Activated T-cell treated with anti-CD3 and anti-CD28 coated beads, Interleukin-2, amount 50 U/mL, for 72 hours (primary cell): ENCODE measurements around the gene OSGIN1. TPM values are rescaled to one million over a fixed set of nuclear protein-coding genes. Genes with fewer than 3 reads are reported as not detected.

Source experiments
- ATAC-seq, 2 donors: fragments of 150-1000 bp; cut with Tn5 transposase; replicated peaks in 1 of 2; 2 replicates each; pipeline ENCODE4 v1.10.0; 2021; ENCODE audit warnings: moderate library complexity in 2 of 2, mild to moderate bottlenecking in 1 of 2
- DNase-seq, 2 donors: peaks; one replicate each; pipeline ENCODE4 v3.0.0; 2021 to 2022; ENCODE audit warnings: mixed read lengths in 1 of 2
- H3K27ac Mint-ChIP-seq: one replicate; pipeline ENCODE4 v1.8.0; 2022; ENCODE audit warnings: mild to moderate bottlenecking, moderate library complexity, mixed read lengths
- H3K27me3 Mint-ChIP-seq: one replicate; pipeline ENCODE4 v1.8.0; 2022; ENCODE audit warnings: low read depth, mixed read lengths
- H3K36me3 Mint-ChIP-seq, 2 donors: one replicate each; pipeline ENCODE4 v1.8.0; 2022; ENCODE audit warnings: mixed read lengths in 2 of 2, mild to moderate bottlenecking in 1 of 2; ENCODE audit not compliant: insufficient read depth in 2 of 2
- H3K4me1 Mint-ChIP-seq: one replicate; pipeline ENCODE4 v1.8.0; 2022; ENCODE audit warnings: low read depth, mixed read lengths
- H3K4me3 Mint-ChIP-seq, 2 donors: one replicate each; pipeline ENCODE4 v1.8.0; 2022; ENCODE audit warnings: mild to moderate bottlenecking in 2 of 2, mixed read lengths in 2 of 2, moderate library complexity in 2 of 2
- H3K9me3 Mint-ChIP-seq, 2 donors: one replicate each; pipeline ENCODE4 v1.8.0; 2022; ENCODE audit warnings: mixed read lengths in 2 of 2
- total RNA-seq, 2 donors: library from RNA; stranded (reverse); gene quantifications; one replicate each; pipeline ENCODE4 v1.2.3, GENCODE V29; 2022

Gene OSGIN1
- total RNA-seq, 2 donors from 2014 or later, result 0.67 to 2.4 TPM

- Mint-ChIP-seq H3K27me3 (no peaks in the 10 kb centered on the region), H3K4me1 (no peaks in the 10 kb centered on the region), H3K4me3 (no peak overlapping the region), H3K27ac (no peak overlapping the region), H3K36me3 (no peaks in the 10 kb centered on the region), H3K9me3 (no peaks in the 10 kb centered on the region)
- DNase-seq (no peak), ATAC-seq (no peak)
These were observed 21.5 kb upstream of the OSGIN1 start for GRCh38 chr16:83931556-83931955.

- ATAC-seq (no peak), DNase-seq (no peak)
- Mint-ChIP-seq H3K4me1 (no peaks in the 10 kb centered on the region), H3K9me3 (no peaks in the 10 kb centered on the region), H3K4me3 (no peak overlapping the region), H3K27ac (no peak overlapping the region), H3K36me3 (no peaks in the 10 kb centered on the region), H3K27me3 (no peaks in the 10 kb centered on the region)
These were observed 20.7 kb upstream of the OSGIN1 start for GRCh38 chr16:83932304-83932703.

DNA sequence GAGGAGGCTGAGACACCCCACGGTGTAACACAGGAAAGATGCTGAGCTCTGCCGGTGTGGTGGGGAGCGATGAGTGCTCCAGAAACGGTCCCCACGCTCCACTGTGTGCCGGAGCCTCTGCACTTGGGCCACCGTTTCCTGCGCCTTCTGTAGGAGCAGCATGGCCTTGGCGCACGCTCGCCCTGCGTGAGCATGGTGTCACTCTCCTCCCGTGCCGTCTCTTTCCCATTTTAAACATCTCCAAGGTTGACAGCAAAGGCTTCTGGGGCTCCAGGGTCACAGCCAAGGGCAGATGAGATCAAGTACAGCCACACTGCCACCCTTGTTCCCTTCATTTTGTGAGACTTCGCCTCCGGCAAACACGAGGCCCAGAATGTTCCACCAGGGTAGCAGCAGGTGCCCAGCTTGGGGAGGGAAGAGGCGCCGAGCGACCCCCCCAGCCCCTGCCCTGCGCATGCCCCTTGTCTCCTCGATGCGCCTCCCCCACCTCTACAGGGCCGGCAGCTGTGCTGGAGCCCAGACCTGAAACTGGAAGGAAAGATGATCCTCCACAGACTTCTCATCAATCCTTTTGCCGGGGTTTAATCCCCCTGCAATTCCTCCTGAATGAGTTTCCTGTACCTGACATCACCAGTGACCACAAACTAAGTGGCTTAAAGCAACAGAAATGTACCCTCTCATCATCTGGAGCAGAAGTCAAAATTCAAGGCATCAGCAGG lies 19.9 kb upstream of the OSGIN1 start:
- Mint-ChIP-seq H3K4me1 (no peaks in the 10 kb centered on the region), H3K4me3 (no peak overlapping the region), H3K27me3 (no peaks in the 10 kb centered on the region), H3K27ac (no peak overlapping the region), H3K9me3 (no peaks in the 10 kb centered on the region), H3K36me3 (no peaks in the 10 kb centered on the region)
- no peak for DNase-seq
- ATAC-seq, result no peak

DNA sequence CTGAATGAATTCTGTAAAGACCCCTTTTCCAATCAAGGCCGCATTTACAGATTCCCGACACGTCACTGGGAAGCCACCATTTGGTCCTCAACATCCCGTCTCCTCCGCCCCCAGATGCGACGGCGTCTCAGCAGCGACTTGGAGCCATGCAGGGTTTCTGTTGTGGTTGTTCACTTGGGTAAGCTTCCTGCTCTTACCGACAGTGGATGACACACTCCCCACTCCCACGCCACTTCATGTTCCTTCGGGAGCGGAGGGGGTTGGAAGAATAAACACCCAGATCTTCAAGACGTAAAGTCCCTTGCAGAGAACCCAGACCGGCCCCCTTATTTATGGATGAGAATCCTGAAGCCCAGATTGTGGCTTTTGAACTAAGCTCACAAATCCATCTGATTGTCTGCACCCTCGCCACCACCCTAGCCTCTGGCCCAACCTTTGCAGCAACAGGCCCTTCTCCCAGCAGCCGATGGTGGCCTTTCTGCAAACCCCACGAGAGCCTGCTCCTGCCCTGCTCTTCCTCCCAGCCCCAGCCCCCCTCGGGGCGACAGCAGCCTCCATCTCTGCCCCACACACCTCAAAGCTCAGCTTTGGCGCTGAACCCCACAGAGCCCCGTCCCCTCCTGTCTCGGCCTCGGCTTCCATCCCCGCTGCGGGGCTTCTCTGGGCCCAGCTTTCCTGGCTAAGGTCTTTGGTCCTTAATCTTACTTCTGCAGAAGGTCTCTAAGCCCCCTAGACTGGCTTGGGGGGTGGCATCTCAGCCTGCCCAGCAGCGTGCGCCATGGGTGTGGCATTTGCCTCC lies 19.0 kb upstream of the OSGIN1 start:
- Mint-ChIP-seq H3K36me3 (no peaks in the 10 kb centered on the region), H3K4me3 (no peak overlapping the region), H3K27ac (no peak overlapping the region), H3K4me1 (no peaks in the 10 kb centered on the region), H3K27me3 (no peaks in the 10 kb centered on the region), H3K9me3 (no peaks in the 10 kb centered on the region)
- ATAC-seq, result no peak
- DNase-seq, result no peak

GRCh38 chr16:83934684-83934977 lies 18.4 kb upstream of the OSGIN1 start:
- DNase-seq (no peak), ATAC-seq (no peak)
- Mint-ChIP-seq H3K4me3 (no peak overlapping the region), H3K27ac (no peak overlapping the region), H3K4me1 (peaks cover 5% of the 10 kb centered on the region), H3K36me3 (no peaks in the 10 kb centered on the region), H3K9me3 (no peaks in the 10 kb centered on the region), H3K27me3 (no peaks in the 10 kb centered on the region)

DNA sequence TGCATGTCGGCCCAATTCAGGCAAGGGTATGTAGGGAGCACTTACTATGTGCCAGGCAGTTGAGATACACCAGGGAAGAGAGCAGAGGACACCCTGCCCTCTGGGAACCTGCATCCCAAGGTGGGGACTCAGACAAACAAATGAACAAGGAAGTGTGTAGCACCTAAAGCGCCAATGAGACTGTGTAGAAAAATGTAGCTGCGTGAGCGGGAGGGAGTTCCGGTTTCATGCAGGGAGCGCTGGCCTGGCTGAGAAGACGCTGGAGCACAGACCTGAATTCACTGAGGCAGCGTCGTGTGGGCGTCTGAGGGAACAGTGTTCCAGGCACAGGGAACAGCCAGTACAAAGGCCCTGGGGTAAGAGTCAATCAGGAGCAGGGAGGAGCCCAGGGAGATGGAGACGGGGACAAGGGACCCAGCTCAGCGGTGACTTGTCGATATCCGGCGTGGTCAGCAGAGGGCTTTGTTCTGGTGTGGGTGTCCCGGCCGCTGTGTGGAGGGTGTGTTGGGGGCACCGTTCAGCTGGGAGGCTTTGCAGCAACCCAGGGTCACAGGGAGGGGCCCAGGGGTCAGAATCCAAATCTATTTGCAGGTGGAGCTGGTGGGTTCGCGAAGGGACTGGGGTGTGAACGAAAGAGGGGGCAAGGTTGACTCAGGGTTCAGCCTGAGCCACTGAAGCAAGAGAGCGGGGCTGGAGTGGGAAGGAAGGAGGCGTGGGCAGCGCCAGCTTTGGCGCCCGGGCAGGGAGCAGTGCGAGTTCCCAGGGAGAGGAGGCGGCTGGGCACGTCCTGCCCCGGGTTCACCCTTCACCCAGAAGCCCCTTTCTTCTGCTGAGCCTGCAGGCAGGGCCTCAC lies 17.8 kb upstream of the OSGIN1 start:
- H3K36me3 Mint-ChIP-seq, result no peaks in the 10 kb centered on the region
- H3K27ac Mint-ChIP-seq, result no peak overlapping the region
- peaks cover 6% of the 10 kb centered on the region for H3K4me1 Mint-ChIP-seq
- no peak overlapping the region for H3K4me3 Mint-ChIP-seq
- no peaks in the 10 kb centered on the region for H3K9me3 Mint-ChIP-seq
- no peaks in the 10 kb centered on the region for H3K27me3 Mint-ChIP-seq
- ATAC-seq (no peak), DNase-seq (no peak)

DNA sequence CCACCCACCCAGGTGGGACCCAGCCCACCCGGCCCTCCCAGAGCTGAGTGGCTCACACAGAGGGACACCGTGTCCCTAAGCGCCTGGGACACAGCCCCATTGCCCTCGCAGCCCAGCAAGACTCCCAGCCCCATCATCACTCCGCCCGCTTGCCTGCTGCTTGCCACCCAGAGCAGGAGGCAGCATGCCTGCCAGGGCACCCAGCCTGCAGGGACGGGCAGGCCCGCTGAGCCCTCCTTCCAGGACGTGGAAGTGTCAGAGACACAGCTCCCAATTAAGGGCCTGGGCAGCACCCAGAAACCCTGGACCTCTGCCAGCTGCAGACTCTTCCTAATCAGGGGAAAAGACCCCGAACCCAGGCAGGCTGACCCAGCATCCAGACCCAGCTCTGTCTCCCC lies 17.2 kb upstream of the OSGIN1 start:
- Mint-ChIP-seq H3K27ac (no peak overlapping the region), H3K4me1 (peaks cover 6% of the 10 kb centered on the region), H3K27me3 (no peaks in the 10 kb centered on the region), H3K4me3 (no peak overlapping the region), H3K36me3 (no peaks in the 10 kb centered on the region), H3K9me3 (no peaks in the 10 kb centered on the region)
- no peak for DNase-seq
- no peak for ATAC-seq

DNA sequence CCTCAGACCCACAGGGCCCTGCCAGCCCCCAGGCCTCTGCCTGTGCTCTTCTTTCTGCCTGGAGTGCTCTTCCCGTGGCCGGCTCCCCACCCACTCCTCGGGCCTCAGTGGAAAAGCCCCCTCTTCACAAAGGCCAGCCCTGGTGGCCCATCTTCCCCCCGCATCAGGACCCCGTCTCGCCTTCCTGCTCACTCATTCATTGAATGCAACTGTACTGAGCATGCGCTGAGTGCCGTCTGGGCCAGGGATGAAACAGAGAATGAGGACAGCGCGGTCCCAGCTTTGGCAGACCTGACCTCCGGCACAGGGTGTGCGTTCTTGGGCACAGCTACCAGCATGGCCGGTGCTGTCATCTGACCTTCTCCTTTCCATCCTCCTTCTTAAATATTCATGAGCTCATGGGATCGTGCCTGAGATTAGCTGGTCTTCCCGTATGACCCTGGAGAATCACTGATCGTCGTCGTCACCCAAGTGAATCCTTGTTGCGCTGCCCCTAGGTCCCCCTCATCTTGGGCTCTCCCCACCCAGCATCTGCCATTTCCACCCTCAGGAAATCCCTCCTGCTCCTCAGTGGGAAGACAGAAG lies 16.4 kb upstream of the OSGIN1 start:
- no peaks in the 10 kb centered on the region for H3K9me3 Mint-ChIP-seq

DNA sequence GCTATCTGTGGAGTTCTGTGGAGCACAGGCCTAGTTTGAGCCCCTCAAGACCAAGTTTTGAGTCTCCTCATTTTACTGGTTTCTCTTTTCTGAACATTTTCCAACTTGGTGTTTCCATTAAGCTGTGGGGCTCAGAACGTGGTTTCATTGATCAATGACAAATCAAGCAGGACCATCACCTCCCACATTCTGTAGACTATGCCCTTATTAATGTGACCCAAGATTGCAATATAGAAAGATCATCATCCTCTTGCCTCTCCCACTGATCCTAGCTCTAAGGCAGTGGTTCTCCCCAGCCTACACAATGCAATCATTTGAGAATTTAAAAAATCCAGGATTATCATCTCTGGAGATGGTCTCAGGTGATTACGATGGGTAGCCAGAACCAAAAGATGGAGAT lies 15.8 kb upstream of the OSGIN1 start:
- Mint-ChIP-seq H3K4me3 (no peak overlapping the region), H3K27ac (no peak overlapping the region), H3K36me3 (no peaks in the 10 kb centered on the region), H3K4me1 (peaks cover 6% of the 10 kb centered on the region), H3K27me3 (no peaks in the 10 kb centered on the region), H3K9me3 (no peaks in the 10 kb centered on the region)
- DNase-seq (no peak), ATAC-seq (no peak)

More for the DNA sequence above, 16.4 kb upstream of the OSGIN1 start:
- Mint-ChIP-seq H3K4me1 (peaks cover 6% of the 10 kb centered on the region), H3K36me3 (no peaks in the 10 kb centered on the region), H3K27me3 (no peaks in the 10 kb centered on the region), H3K4me3 (no peak overlapping the region), H3K27ac (no peak overlapping the region)
- ATAC-seq (no peak), DNase-seq (no peak)

DNA sequence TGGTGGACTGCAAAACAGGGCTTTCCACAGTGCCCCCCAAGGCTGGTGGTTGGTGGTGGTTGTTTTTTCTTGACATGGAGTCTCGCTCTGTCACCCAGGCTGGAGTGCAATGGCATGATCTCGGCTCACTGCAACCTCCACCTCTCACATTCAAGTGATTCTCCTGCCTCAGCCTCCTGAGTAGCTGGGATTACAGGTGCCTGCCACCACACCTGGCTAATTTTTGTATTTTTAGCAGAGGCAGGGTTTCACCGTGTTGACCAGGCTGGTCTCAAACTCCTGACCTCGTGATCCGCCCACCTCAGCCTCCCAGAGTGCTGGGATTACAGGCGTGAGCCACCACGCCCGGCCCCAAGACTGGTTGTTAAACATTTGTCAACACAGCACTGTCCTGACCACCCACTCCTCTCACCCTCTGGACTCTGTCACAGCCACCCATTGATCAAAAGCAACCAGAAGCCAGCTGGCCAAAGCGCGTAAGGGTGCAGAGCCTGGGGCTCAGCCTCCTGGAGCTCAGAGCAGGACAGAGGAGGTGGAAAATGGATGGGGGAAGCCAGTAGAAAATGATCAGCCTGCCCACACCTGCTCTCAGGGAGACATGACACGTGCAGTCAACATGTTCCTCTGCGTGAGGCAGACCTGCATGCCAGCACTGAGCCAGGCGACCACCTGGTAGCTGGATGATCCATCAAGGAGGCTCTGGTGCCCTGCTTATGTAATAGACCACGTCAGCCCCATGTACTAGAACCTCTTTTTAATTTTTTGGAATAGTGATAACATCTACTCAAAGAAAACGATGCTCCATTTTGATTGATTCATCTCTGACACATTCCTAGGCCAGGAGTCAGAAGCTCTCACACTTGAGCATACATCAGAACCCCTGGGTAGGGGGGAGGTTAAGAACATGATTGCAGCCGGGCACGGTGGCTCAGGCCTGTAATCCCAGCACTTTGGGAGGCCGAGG lies 14.8 kb upstream of the OSGIN1 start:
- no peak overlapping the region for H3K27ac Mint-ChIP-seq
- H3K27me3 Mint-ChIP-seq, result no peaks in the 10 kb centered on the region
- no peaks in the 10 kb centered on the region for H3K36me3 Mint-ChIP-seq
- no peak overlapping the region for H3K4me3 Mint-ChIP-seq
- H3K4me1 Mint-ChIP-seq, result peaks cover 6% of the 10 kb centered on the region
- ATAC-seq, result no peak
- no peak for DNase-seq
- H3K9me3 Mint-ChIP-seq, result no peaks in the 10 kb centered on the region

GRCh38 chr16:83939266-83939855 lies 13.7 kb upstream of the OSGIN1 start:
- peaks cover 6% of the 10 kb centered on the region for H3K4me1 Mint-ChIP-seq
- no peak overlapping the region for H3K27ac Mint-ChIP-seq
- no peaks in the 10 kb centered on the region for H3K36me3 Mint-ChIP-seq
- DNase-seq (no peak), ATAC-seq (no peak)
- H3K9me3 Mint-ChIP-seq, result no peaks in the 10 kb centered on the region
- no peak overlapping the region for H3K4me3 Mint-ChIP-seq
- H3K27me3 Mint-ChIP-seq, result no peaks in the 10 kb centered on the region

- Mint-ChIP-seq H3K4me1 (peaks cover 6% of the 10 kb centered on the region), H3K4me3 (no peak overlapping the region), H3K9me3 (no peaks in the 10 kb centered on the region), H3K36me3 (no peaks in the 10 kb centered on the region), H3K27me3 (no peaks in the 10 kb centered on the region), H3K27ac (no peak overlapping the region)
- ATAC-seq, result no peak
- DNase-seq, result no peak
These were observed 12.9 kb upstream of the OSGIN1 start for GRCh38 chr16:83940119-83940518.
